NB4 (cell line): ENCODE results near the gene FGFR4.

Experiments used
- DNase-seq: peaks from one replicate; pipeline ENCODE4 v3.0.0; 2010; ENCODE audit warnings: low read depth
- H3K4me3 ChIP-seq: one replicate; pipeline ENCODE4 v1.5.1; 2011; ENCODE audit warnings: mild to moderate bottlenecking, low read depth, low read length, moderate library complexity
- CTCF ChIP-seq: IDR thresholded peaks from one replicate; pipeline ENCODE4 v1.5.1; 2012; ENCODE audit warnings: low read depth, low read length
- MAX ChIP-seq: IDR thresholded peaks from 2 replicates; pipeline ENCODE4 v1.6.1; 2011; ENCODE audit warnings: low read depth, low read length
- MYC ChIP-seq: IDR thresholded peaks from 2 replicates; pipeline ENCODE4 v1.6.1; 2011; ENCODE audit warnings: low read depth, low read length
- POLR2A ChIP-seq: IDR thresholded peaks from 2 replicates; pipeline ENCODE4 v1.6.1; 2011; ENCODE audit warnings: mild to moderate bottlenecking; ENCODE audit not compliant: insufficient read length; ENCODE audit errors: extremely low read depth

Gene FGFR4

GRCh38 chr5:177091232-177091631, 4.5 kb downstream of the FGFR4 start:
- TF ChIP-seq MAX (no peak), POLR2A (no peak), MYC (no peak), CTCF (no peak)
- DNase-seq: no peak
- no peak overlapping the region for H3K4me3 ChIP-seq

GRCh38 chr5:177092178-177093081, 5.7 kb downstream of the FGFR4 start:
- no peak overlapping the region for H3K4me3 ChIP-seq
- no peak for TF ChIP-seq CTCF
- no peak for TF ChIP-seq MAX
- TF ChIP-seq POLR2A: no peak
- no peak for TF ChIP-seq MYC

GRCh38 chr5:177093082-177093712, 6.5 kb downstream of the FGFR4 start:
- no peak overlapping the region for H3K4me3 ChIP-seq
- DNase-seq: no peak
- TF ChIP-seq POLR2A (no peak), CTCF (no peak), MAX (no peak), MYC (no peak)

More at GRCh38 chr5:177092178-177093081, 5.7 kb downstream of the FGFR4 start:
- DNase-seq: no peak

- no peak for DNase-seq
- TF ChIP-seq CTCF: no peak
- TF ChIP-seq MYC: no peak
- no peak overlapping the region for H3K4me3 ChIP-seq
These were observed 7.1 kb downstream of the FGFR4 start for GRCh38 chr5:177093803-177094202.

- H3K4me3 ChIP-seq: no peak overlapping the region
- TF ChIP-seq MAX: no peak
- no peak for TF ChIP-seq CTCF
- TF ChIP-seq POLR2A: no peak
- TF ChIP-seq MYC: no peak
- peak; percentile 49 for DNase-seq
These were observed 7.7 kb downstream of the FGFR4 start for GRCh38 chr5:177094224-177095087.
